Tibial artery (tissue), 4 donors: ENCODE measurements around the gene KIAA0319L.

Experiments
- DNase-seq, 2 donors: peaks; one replicate each; pipeline ENCODE4 v3.0.0-alpha.2; 2019
- H3K27ac ChIP-seq, 2 donors: fragments of 200-600 bp; sonication (generic) in 1 of 2; 1 replicate in 1 of 2; 2 replicates in 1 of 2; pipeline ENCODE4 v1.5.1; 2018 to 2019; ENCODE audit warnings: mild to moderate bottlenecking in 1 of 2
- H3K27me3 ChIP-seq, 2 donors: fragments of 200-600 bp; sonication (generic) in 1 of 2; one replicate each; pipeline versions ENCODE4 v1.5.1 to v1.6.0; 2016 to 2019
- H3K36me3 ChIP-seq, 3 donors: fragments of 200-600 bp; sonication (generic) in 2 of 3; one replicate each; pipeline ENCODE4 v1.5.1; 2016 to 2019; ENCODE audit warnings: mild to moderate bottlenecking in 2 of 3
- H3K4me1 ChIP-seq, 4 donors: fragments of 200-600 bp; sonication (generic) in 2 of 4; 1 replicate in 3 of 4; 2 replicates in 1 of 4; pipeline ENCODE4 v1.5.1; 2016 to 2019
- H3K4me3 ChIP-seq, 2 donors: fragments of 200-600 bp; sonication (generic) in 1 of 2; 1 replicate in 1 of 2; 2 replicates in 1 of 2; pipeline ENCODE4 v1.5.1; 2018 to 2019; ENCODE audit warnings: mild to moderate bottlenecking in 2 of 2
- H3K9me3 ChIP-seq, 3 donors: fragments of 200-600 bp; sonication (generic) in 1 of 3; one replicate each; pipeline ENCODE4 v1.5.1; 2016 to 2019
- CTCF ChIP-seq, 2 experiments: fragments of 200-600 bp in 1 of 2; fragments of 450-650 bp in 1 of 2; IDR thresholded peaks; one replicate each; pipeline ENCODE4 v1.5.1; 2017 to 2019; ENCODE audit warnings: antibody characterized with exemption in 2 of 2, mild to moderate bottlenecking in 1 of 2, moderate library complexity in 1 of 2
- intact Hi-C: fragments of 100-400 bp; cut with DNase I; formaldehyde crosslinking; loops from one replicate; pipeline ENCODE4 v1.15.0; 2023; ENCODE audit warnings: low total_unique reads

Gene KIAA0319L

GRCh38 chr1:35532497-35533223 lies 24.5 kb downstream of the KIAA0319L start:
- Histone ChIP-seq H3K36me3 (peaks cover 0 to 9% (median 4%) of the 10 kb centered on the region in 3 donors), H3K4me3 (no peak overlapping the region), H3K4me1 (peaks cover 0 to 37% (median 26%) of the 10 kb centered on the region in 4 donors), H3K27me3 (no peaks in the 10 kb centered on the region), H3K9me3 (no peaks in the 10 kb centered on the region), H3K27ac (peak overlapping the region in 1 of 2 donors; percentile 36)
- intact Hi-C loops: no loop called here
- TF ChIP-seq CTCF (IDR thresholded peaks at IDR 0.05): no peak
- no peak for DNase-seq

GRCh38 chr1:35531368-35531767 lies 25.8 kb downstream of the KIAA0319L start:
- Histone ChIP-seq H3K9me3 (no peaks in the 10 kb centered on the region), H3K36me3 (peaks cover 0 to 9% (median 4%) of the 10 kb centered on the region in 3 donors), H3K27ac (no peak overlapping the region), H3K4me1 (peaks cover 0 to 29% (median 20%) of the 10 kb centered on the region in 4 donors), H3K4me3 (no peak overlapping the region), H3K27me3 (no peaks in the 10 kb centered on the region)
- intact Hi-C loops: no loop called here
- no peak for TF ChIP-seq CTCF (IDR thresholded peaks at IDR 0.05)
- no peak for DNase-seq

GRCh38 chr1:35530946-35531345 lies 26.3 kb downstream of the KIAA0319L start:
- H3K36me3 ChIP-seq: peaks cover 0 to 9% (median 4%) of the 10 kb centered on the region in 3 donors
- no peak for DNase-seq

GRCh38 chr1:35530168-35530567 lies 27.0 kb downstream of the KIAA0319L start:
- Histone ChIP-seq H3K9me3 (no peaks in the 10 kb centered on the region), H3K27ac (no peak overlapping the region), H3K36me3 (peaks cover 0 to 9% (median 4%) of the 10 kb centered on the region in 3 donors), H3K4me1 (peaks cover 0 to 29% (median 20%) of the 10 kb centered on the region in 4 donors), H3K27me3 (no peaks in the 10 kb centered on the region), H3K4me3 (no peak overlapping the region)
- TF ChIP-seq CTCF (IDR thresholded peaks at IDR 0.05): no peak
- intact Hi-C loops: no loop called here
- no peak for DNase-seq

More at GRCh38 chr1:35530946-35531345, 26.3 kb downstream of the KIAA0319L start:
- peaks cover 0 to 29% (median 20%) of the 10 kb centered on the region in 4 donors for H3K4me1 ChIP-seq
- no peak overlapping the region for H3K4me3 ChIP-seq
- H3K27ac ChIP-seq: no peak overlapping the region
- intact Hi-C loops: no loop called here
- no peaks in the 10 kb centered on the region for H3K27me3 ChIP-seq
- TF ChIP-seq CTCF (IDR thresholded peaks at IDR 0.05): no peak
- no peaks in the 10 kb centered on the region for H3K9me3 ChIP-seq

GRCh38 chr1:35524106-35524505 lies 33.1 kb downstream of the KIAA0319L start:
- intact Hi-C loops: no loop called here
- Histone ChIP-seq H3K4me3 (no peak overlapping the region), H3K27ac (no peak overlapping the region), H3K9me3 (no peaks in the 10 kb centered on the region), H3K27me3 (no peaks in the 10 kb centered on the region), H3K4me1 (no peaks in the 10 kb centered on the region), H3K36me3 (no peaks in the 10 kb centered on the region)
- DNase-seq: no peak
- TF ChIP-seq CTCF (IDR thresholded peaks at IDR 0.05): no peak
